ENCODE data around the gene SSU72.

The SSU72 gene

GRCh38 chr1:1574721-1575537 lies at the start of gene SSU72:
SSU72 (minus strand) TSS chr1:1574863; CDS start chr1:1574557, 306 bp downstream.
- peak; percentile 87 for DNase-seq (ENCODE audit: low read depth)

DNA sequence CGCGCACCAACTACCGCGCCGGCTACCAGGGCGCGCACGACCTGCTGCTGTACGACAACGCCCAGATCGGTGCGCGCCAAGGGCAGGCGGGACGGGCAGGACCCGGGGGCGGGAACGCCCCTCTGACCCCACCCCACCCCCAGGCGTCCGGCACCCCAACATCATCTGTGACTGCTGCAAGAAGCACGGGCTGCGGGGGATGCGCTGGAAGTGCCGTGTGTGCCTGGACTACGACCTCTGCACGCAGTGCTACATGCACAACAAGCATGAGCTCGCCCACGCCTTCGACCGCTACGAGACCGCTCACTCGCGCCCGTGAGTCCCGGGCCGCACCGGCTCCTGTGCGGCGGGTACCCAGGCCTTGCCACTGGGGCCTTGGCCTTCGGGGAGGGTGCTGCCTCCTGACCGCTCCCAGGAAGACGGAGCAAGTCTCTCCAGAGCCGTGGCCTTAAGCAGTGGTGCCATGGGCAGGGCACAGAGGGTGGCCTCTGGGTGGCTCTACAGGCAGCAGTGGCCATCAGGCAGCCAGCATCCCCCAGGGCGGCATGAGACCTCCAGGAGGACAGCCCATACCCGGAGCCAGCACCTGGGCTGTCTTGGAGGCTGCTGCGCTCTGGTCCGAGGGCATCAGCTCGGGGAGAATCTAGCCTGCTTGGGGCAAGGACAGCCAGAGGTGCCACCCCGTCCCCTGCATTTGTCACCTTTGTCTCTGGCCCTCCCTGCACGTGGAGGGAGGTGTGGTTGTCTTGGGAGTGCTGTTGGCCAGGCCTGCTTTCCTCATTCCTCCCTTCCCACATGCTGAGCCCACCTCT lies 49.2 kb upstream of the SSU72 start:
- DNase-seq (ENCODE audit: low read depth): no peak

DNA sequence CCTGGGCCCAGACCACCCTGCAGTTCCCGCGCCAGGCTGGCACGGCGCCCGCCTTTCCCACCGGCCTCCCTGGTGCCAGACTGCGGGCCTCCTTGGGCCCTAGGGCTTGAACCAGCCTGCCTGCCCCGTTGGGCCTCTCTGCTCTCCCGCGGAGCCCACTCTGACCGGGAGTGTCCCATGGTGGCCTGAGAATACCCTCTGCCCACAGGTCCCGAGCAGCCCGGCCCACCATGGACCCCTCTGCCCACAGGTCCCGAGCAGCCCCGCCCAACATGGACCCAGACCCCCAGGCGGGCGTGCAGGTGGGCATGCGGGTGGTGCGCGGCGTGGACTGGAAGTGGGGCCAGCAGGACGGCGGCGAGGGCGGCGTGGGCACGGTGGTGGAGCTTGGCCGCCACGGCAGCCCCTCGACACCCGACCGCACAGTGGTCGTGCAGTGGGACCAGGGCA lies 48.5 kb upstream of the SSU72 start:
- no peak for DNase-seq (ENCODE audit: low read depth)

DNA sequence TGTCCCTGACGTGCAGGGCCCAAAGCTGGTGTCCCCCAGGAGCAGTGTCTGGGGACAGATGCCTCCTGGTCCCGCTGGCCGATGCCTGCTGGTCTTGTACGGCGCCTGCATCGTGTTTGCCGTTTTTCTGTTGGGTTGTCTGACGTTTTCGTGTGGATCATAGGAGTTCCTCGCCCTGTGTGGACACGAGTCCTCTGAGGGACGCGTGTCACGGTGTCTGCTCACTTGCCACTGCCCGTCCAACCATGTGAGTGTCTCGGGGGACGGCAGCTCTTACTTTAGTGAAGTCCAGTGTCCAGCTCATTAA lies 48.1 kb upstream of the SSU72 start:
- no peak for DNase-seq (ENCODE audit: low read depth)

- DNase-seq (ENCODE audit: low read depth): no peak
These were observed 47.5 kb upstream of the SSU72 start for GRCh38 chr1:1622010-1622787.

DNA sequence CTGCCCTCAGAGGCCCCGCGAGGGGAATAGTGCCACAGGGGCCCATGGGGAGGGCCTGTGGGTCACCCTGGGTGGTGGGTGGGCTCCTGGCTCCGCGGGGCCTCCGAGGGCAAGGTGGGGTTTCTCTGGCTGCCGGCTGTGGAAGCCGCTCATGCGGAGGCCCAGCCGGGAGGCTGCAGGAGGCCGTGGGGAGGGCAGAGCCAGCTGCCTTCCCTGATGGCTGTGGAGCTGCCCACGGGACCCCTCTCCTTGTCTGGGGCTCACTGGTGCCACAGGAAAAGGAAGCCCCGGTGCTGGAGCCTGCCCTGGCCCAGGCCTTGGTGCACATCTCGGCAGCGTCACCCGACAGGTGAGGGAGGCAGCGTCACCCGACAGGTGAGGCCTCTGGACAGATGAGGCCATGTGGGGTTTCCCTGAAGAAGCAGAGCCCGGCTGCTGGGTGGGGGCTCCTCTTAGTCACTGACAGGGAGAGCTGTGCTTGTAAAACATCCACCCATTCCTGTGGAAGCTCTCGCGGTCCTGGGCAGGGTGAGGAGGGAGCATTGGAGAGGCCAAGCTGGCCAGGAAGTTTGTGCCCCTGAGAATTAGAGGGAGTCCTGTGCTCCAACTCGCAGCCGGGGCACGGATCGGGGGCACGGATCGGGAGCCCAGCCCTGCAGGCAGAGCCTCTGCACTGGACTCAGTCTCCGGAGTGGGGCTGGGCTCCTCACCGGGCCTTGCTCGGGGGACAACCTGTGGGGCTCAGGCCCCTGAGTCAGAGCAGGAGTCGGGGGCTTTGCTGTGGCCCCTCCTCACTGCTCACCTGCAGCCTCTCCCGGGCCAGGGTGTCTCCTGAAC lies 46.7 kb upstream of the SSU72 start:
- no peak for DNase-seq (ENCODE audit: low read depth)

- DNase-seq (ENCODE audit: low read depth): no peak
These were observed 45.9 kb upstream of the SSU72 start for GRCh38 chr1:1620433-1621139.

GRCh38 chr1:1619917-1620361 lies 45.3 kb upstream of the SSU72 start:
- DNase-seq (ENCODE audit: low read depth): no peak

DNA sequence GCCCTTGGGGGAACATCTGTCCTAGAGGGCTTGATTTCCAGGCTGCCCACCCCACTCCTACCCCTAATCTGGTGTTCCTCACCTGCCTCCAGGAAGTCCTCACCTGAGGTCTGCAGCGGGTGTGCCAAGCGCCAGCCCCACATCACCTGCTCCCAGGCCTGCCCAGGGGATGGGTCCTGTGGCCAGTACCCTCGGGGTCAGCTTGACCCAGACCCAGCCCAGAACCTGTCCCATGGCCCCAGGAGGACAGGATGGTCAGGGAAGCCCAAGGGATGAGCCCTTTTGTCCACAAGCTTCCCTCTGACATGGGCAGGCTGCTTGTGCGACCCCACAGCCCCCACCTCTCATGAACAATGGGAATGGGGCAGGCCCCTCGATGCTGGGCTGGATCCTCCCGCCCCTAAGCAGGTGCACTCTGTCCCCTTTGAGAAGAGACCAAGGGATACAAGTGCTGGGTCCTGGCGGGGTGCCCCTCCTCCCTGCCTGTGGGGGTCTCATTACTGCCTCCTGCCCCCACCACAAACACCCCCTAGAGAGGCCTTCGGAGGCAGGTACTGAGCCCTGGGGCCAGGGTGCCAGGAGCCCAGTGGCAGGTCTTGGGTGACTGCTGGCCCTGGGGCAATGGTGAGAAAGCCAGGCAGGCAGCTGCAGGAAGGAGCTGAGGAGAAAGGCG lies 43.9 kb upstream of the SSU72 start:
- no peak for DNase-seq (ENCODE audit: low read depth)

DNA sequence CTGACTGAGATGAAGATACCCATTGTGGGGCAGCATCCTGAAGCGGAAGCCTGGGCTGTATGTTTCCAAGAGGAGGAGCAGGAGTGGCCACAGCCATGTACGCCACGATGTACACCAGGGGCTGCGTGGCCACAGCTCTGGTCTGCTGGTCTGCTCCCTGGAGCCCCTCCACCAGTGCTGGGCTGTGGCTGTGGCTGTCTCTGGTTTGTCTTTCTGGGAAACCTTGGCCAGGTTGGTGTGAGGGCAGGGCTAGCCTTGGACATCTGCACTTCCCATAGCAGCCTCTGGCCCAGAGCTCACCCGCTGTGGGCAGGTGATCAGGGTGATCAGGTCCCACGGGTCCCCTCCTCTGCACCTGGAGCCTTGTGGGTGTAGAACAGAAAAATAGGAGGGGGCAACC lies 43.3 kb upstream of the SSU72 start:
- no peak for DNase-seq (ENCODE audit: low read depth)

DNA sequence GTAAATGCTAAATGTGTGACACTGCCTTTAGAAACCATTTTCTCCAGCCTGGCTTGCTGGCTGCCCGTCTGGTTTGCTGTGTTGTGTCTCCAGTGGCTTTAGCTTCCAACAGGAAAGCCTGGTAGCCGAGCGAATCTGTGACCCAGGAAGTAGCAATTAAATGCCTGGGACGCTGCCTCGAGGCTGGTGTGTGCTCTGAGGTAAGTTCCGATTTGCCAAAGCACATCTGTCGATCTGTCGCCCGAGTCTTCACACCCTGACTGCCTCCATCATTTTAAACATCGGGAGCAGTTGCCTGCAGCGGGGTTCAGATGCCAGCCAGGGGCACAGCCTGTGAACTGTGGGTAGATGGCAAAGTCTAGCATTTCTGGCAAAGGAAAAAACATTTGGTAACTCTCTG lies 42.9 kb upstream of the SSU72 start:
- DNase-seq (ENCODE audit: low read depth): no peak

DNA sequence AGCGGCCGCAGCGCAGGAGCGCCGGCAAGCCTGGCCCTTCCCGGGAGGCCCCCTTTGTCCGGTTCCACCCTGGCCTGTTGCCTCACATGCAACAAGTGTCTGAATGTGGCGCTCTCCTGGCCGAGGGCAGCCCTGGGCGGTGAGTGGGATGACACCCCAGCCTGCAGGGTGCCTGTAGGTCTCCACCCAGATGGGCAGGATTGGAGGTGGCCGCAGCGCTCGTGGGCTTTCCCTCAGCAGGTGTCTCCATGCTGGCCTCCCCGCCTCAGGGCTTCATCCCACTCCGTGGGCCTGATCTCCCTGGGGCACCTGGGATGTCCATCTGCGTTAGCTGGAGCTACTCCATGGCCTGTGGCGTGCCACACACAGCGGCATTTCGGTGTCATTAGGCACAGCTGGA lies 42.2 kb upstream of the SSU72 start:
- no peak for DNase-seq (ENCODE audit: low read depth)

DNA sequence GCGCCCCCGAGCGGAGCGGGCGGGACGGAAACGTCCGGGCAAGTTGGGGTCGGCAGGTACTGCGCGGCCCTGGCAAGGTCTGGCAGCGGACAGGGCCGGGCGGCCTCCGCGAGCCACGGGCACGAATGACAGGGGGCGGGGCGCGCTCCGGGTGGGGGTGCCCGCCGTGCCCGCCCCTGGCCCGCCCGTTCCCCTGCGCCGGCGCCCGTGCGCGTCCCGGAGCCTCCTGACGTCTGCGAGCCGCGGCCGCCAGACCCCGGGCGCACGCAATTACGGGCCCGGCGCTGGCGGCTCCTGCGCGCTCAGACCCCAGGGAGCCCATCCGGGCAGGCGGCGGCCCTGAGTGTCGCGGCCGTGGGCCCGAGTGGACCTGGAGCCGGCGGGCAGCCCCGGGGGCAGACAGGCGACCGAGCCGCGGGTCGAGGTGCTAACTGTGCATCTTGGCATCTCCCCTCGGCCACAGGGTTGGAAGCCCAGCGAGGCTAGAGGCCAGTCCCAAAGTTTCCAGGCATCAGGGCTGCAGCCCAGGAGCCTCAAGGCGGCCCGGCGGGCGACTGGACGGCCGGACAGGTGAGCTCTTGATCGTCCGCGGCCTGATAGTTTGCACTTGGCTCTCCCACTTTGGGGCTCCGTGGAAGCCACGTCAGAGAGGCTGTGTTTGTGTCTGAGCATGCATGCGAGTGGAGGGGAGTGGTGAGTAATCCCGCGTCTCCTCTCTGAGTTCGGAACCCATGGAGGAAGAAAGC lies 41.6 kb upstream of the SSU72 start:
- DNase-seq (ENCODE audit: low read depth): no peak

DNA sequence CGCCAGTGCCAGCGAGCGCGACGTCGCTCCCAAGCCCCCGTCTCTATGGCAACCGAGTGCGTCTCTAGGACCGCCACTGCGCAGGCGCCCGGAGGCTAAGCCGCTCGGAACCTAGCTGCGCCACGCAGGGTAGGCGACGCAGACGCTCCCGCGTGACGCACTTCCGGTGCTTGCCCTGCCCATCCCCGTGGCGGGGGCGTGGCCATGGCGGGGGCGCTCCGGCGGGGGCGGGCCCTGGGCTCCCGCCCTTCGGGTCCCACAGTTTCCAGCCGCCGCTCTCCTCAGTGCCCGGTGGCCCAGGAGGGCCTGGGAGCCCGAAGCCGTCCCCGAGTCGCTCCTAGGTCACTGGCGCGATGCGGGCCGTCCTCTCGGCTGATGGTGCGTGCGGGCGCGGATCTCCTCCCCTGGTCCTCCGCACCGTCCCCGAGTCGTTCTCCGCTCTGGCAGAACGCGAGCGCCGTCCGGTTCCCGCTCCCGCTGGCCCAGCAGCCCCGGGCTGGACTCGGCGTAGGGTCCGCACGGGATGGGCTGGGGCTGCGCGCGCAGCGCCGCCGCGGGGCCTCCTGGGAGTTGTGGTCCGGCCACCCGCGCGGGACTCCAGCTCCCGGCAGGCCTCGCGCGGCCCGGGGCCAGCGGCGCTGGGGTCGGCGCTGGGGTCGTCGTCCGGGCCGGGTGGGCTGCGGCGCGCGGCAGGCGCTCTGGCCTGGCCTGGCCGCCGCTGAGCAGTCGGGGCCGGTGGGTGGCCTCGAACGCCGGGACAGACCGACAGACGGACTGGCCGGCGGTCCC lies 40.8 kb upstream of the SSU72 start, which contains the start of gene MIB2:
MIB2 (plus strand) TSS at position 245 of the 789 bp plus-strand sequence. CDS start 7,953 bp downstream, outside the sequence.
- peak; percentile 94 for DNase-seq (ENCODE audit: low read depth)

GRCh38 chr1:1614954-1615255 lies 40.2 kb upstream of the SSU72 start:
- DNase-seq (ENCODE audit: low read depth): no peak

GRCh38 chr1:1614204-1614953 lies 39.7 kb upstream of the SSU72 start:
- no peak for DNase-seq (ENCODE audit: low read depth)

DNA sequence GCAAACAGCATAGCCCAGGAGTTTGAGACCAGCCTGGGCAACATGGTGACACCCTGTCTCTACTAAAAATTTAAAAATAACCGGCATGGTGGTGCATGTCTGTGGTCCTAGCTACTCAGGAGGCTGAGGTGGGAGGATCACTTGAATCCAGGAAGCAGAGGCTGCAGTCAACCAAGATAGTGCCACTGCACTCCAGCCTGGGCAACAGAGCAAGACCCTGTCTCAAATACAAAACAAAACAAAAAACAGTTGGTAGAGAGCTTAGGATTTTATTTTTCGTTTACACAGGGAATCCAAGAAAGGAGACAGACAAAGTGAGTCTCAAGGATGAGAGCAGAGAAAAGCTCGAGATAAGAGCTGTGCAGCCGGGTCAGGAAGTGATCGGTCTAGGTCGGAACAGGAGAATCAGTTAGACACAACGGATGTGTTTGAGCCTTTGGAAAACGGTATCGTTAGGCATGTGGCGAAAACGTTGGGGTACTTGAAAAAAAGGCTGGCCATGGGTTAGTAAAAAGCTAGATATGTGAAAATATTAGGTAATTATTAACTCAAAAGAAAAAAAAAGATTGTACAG lies 38.9 kb upstream of the SSU72 start:
- no peak for DNase-seq (ENCODE audit: low read depth)

DNA sequence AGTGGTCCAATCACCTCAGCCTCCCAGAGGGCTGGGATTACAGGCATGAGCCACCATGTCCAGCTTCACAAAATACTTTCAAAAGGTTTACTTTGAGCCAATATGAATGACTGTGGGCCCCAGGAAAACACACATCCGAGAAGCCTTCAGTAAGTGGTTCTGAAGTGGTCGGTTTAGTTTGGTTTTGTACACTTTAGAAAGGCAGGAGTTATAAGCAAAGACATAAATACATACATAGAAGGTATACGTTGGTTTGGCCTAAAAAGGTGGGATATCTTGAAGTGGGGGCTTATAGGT lies 37.4 kb upstream of the SSU72 start:
- no peak for DNase-seq (ENCODE audit: low read depth)
